Measurements from ENCODE around the gene LRRIQ1. TPM values are rescaled to one million over a fixed set of nuclear protein-coding genes. Genes with fewer than 3 reads are reported as not detected.

The LRRIQ1 gene
- total RNA-seq, 1 experiment from 2014 or later = 0.39 TPM

DNA sequence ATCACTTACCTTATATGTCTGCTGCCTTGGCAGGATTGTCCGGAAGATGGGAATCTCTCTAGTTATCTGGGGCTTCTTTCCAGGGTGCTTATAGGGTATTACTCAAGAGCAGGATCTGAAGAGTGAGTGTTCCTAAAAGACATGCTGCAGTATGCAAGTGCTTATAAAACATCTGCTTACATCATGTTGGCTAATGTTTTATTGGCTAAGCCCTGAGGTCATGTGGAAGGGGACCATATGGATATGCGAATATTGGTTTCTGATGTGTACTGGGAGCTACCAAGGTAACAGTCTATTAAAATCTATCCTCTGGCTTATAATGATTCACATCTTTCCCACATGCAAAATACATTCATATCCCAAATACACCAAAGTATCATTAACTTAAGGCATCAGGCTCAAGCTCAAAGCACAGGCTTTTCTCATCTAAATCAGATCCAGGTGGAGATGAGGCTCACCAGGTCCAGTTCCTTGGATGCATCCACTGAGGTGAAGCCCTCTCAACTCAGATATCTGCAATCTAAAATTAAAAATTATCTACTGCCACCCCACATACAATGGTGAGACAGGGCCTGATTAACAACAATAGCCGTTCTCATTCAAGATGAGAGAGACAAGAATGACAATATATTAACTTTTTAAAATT, 29.8 kb downstream of the LRRIQ1 start:
- no peak overlapping the region for H4K8ac ChIP-seq (replicated peaks; ENCODE audit: insufficient read length, low read depth, low read length)
- no peak overlapping the region for H2BK12ac ChIP-seq (ENCODE audit: insufficient read length, low read depth, low read length)
- Mint-ChIP-seq H3K9me3 (no peaks in the 10 kb centered on the region), H3K4me3 (no peak overlapping the region), H3K27ac (no peak overlapping the region), H3K27me3 (ENCODE audit: low read depth) (no peaks in the 10 kb centered on the region), H3K36me3 (ENCODE audit: insufficient read depth in 1 of 3, low read depth in 3 of 3) (no peaks in the 10 kb centered on the region), H3K4me1 (no peaks in the 10 kb centered on the region)
- no peaks in the 10 kb centered on the region for H3K27me3 ChIP-seq (ENCODE audit: insufficient read depth, low read length)
- no peak overlapping the region for H3K4me2 ChIP-seq (ENCODE audit: insufficient read depth, insufficient read length, low read length)
- no peak overlapping the region for H3K14ac ChIP-seq (ENCODE audit: insufficient read depth, low read length)
- H3K56ac ChIP-seq (ENCODE audit: insufficient read length, low read depth, low read length) = no peak overlapping the region
- H2AFZ ChIP-seq (ENCODE audit: low read length) = no peak overlapping the region
- TF ChIP-seq CTCF (conservative IDR thresholded peaks at IDR 0.05) = no peak
- no peaks in the 10 kb centered on the region for H4K20me1 ChIP-seq (ENCODE audit: control insufficient read depth, insufficient read depth, insufficient read length)
- WGBS (ENCODE audit: extremely low coverage, insufficient read length, low lambda C conversion rate) = no CpG with 5 or more reads among the region's 3 CpGs
- H4K5ac ChIP-seq (ENCODE audit: insufficient read length, low read depth, low read length) = no peak overlapping the region
- H3K23me2 ChIP-seq (ENCODE audit: insufficient read length, low read depth, low read length, poor library complexity, severe bottlenecking) = no peaks in the 10 kb centered on the region
- no peak overlapping the region for H3K27ac ChIP-seq (ENCODE audit: insufficient read length, low read depth, low read length)
- H2BK120ac ChIP-seq (ENCODE audit: low read depth, low read length, poor library complexity, severe bottlenecking) = no peak overlapping the region
- H3K9ac ChIP-seq (ENCODE audit: extremely low read depth, insufficient read length, low read length) = no peak overlapping the region
- no peak overlapping the region for H2BK5ac ChIP-seq (ENCODE audit: insufficient read length, low read length)
- H3T11ph ChIP-seq (ENCODE audit: low read length) = no peak overlapping the region
- H2BK15ac ChIP-seq (ENCODE audit: low read depth, low read length) = no peak overlapping the region
- H3K23ac ChIP-seq (ENCODE audit: insufficient read length, low read depth, low read length) = no peak overlapping the region
- H4K91ac ChIP-seq (ENCODE audit: insufficient read length, low read depth, low read length) = no peak overlapping the region
- H2AK5ac ChIP-seq (ENCODE audit: insufficient read length, low read length) = no peak overlapping the region
- no peaks in the 10 kb centered on the region for H3K79me1 ChIP-seq (ENCODE audit: insufficient read depth, low read depth, low read length, poor library complexity, severe bottlenecking)
- H3K9me3 ChIP-seq (ENCODE audit: control insufficient read depth, low read depth, low read length) = no peaks in the 10 kb centered on the region
- no peak overlapping the region for H2BK20ac ChIP-seq (ENCODE audit: low read depth, low read length, poor library complexity, severe bottlenecking)
- H3K18ac ChIP-seq (ENCODE audit: insufficient read length, low read depth, low read length) = no peak overlapping the region
- H3K4ac ChIP-seq (ENCODE audit: low read depth, low read length) = no peak overlapping the region
- H3K4me1 ChIP-seq (ENCODE audit: insufficient read depth, low read length) = no peaks in the 10 kb centered on the region
- no peak for DNase-seq
- H3K79me2 ChIP-seq (ENCODE audit: insufficient read depth, low read length) = no peaks in the 10 kb centered on the region
